ENCODE data around the gene C11orf68. TPM values are rescaled to one million over a fixed set of nuclear protein-coding genes. Genes with fewer than 3 reads are reported as not detected.
A peak's percentile ranks its signal among the peaks of the same experiment; 100 is the strongest.

C11orf68 gene
- total and polyA plus RNA-seq, 2 of the 8 experiments (the other 6 are each of a cell fraction or from before 2014, with no cell fraction given): 24.0 to 51.2 TPM

DNA sequence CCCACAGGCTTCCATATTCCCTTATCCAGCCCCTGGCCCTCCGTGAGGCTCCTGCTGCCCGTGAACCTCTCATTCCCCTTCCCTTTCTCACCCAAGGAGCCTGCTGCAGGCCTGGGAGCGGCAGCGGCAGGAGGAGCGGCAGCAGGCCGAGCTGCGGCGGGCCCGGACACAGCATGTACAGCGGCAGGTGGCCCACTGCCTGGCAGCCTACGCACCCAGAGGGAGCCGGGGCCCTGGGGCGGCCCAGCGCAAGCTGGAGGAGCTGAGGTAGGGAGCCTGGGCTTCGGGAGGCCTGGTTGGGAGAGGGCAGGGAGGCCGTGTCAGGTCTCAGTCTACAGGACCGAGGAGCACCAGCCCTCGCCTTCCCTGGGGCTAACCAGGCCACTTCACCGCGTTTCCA, 34.6 kb upstream of the C11orf68 start:
- WGBS, 2 experiments (ENCODE audit: extremely low coverage in 1 of 2, insufficient coverage in 1 of 2, insufficient read length in 1 of 2, insufficient replicate concordance in 2 of 2, low coverage in 1 of 2, low lambda C conversion rate in 2 of 2, missing lambda C conversion rate in 1 of 2): 89% methylated on average over 19 of the region's 20 CpGs; no CpG with 5 or more reads in 1 of the 2 experiments
- no peak overlapping the region for H2AFZ ChIP-seq (ENCODE audit: low read length)
- no peak overlapping the region for H3K14ac ChIP-seq (ENCODE audit: insufficient read length)
- H4K5ac ChIP-seq (ENCODE audit: insufficient read length, low read depth, low read length): no peak overlapping the region
- no peaks in the 10 kb centered on the region for H3K23me2 ChIP-seq (ENCODE audit: low read depth, low read length)
- H3K4ac ChIP-seq (replicated peaks; ENCODE audit: insufficient read length, low read depth, low read length): no peak overlapping the region
- H3K27me3 ChIP-seq (replicated peaks in 1 of 4; ENCODE audit: control insufficient read depth in 3 of 4, extremely low read depth in 1 of 4, insufficient read depth in 3 of 4, low read length in 3 of 4): no peaks in the 10 kb centered on the region
- H2AK5ac ChIP-seq (ENCODE audit: low read depth, low read length): no peak overlapping the region
- no peak overlapping the region for H3K18ac ChIP-seq (ENCODE audit: extremely low read depth, low read length)
- H3K56ac ChIP-seq (replicated peaks; ENCODE audit: insufficient read length, low read depth, low read length): no peak overlapping the region
- no peak overlapping the region for H3K4me2 ChIP-seq (ENCODE audit: insufficient read depth in 1 of 2, low read depth in 2 of 2, low read length in 2 of 2)
- no peak overlapping the region for H3K27ac ChIP-seq (ENCODE audit: low read depth, low read length)
- peaks cover 0 to 1% (median 0%) of the 10 kb centered on the region in 4 experiments; a peak in 2 of 7 replicates for H3K4me1 ChIP-seq (replicated peaks in 1 of 4; ENCODE audit: control insufficient read depth in 3 of 4, insufficient read depth in 4 of 4, low read length in 3 of 4)
- 0 out of 7 replicates have a peak overlapping the region, but pooled peaks of 1 of the 4 experiments have one; percentile 22 for H3K9ac ChIP-seq (replicated peaks in 1 of 4; ENCODE audit: extremely low read depth in 1 of 4, low read depth in 3 of 4, low read length in 3 of 4)
- no peak for TF ChIP-seq BRCA1 (IDR thresholded peaks at IDR 0.05; ENCODE audit: low read depth, low read length)
- TF ChIP-seq GABPA (IDR thresholded peaks at IDR 0.05; ENCODE audit: borderline replicate concordance, insufficient read depth, low read length): no peak
- no peak for TF ChIP-seq PHF8 (conservative IDR thresholded peaks at IDR 0.05; ENCODE audit: low read depth, low read length)
- TF ChIP-seq NRF1 (IDR thresholded peaks at IDR 0.05; ENCODE audit: low read depth, low read length): no peak
- TF ChIP-seq CREB1 (IDR thresholded peaks at IDR 0.05): no peak
- H2BK20ac ChIP-seq (ENCODE audit: low read length): no peak overlapping the region
- ChIA-PET CTCF (ENCODE audit: partially characterized antibody) (interaction anchor here (0.6 to 1.7 kb wide), 4 partner anchors 21 to 410 kb away, joined by 3 to 8 read pairs (median 5); no protein-coding TSS in a partner anchor), POLR2A (ENCODE audit: partially characterized antibody) (interaction anchor here (1.4 kb wide), 1 partner anchor 8 kb away, joined by 3 read pairs; the partner anchor contains the start of gene SART1)
- no peak overlapping the region for H2BK120ac ChIP-seq (replicated peaks; ENCODE audit: low read depth, low read length)
- H2BK12ac ChIP-seq (ENCODE audit: low read depth, low read length): no peak overlapping the region
- H3K9me3 ChIP-seq (ENCODE audit: insufficient read depth in 2 of 2, low read depth in 1 of 2, low read length in 1 of 2): no peaks in the 10 kb centered on the region
- no peak overlapping the region for H3K23ac ChIP-seq (ENCODE audit: insufficient read length)
- no peaks in the 10 kb centered on the region for H3K79me1 ChIP-seq (ENCODE audit: low read depth, low read length)
- no peak overlapping the region for H4K91ac ChIP-seq (replicated peaks; ENCODE audit: insufficient read length, low read length)
- H3K79me2 ChIP-seq (ENCODE audit: control insufficient read depth in 1 of 2, insufficient read depth in 2 of 2, low read length in 2 of 2): no peaks in the 10 kb centered on the region
- H2BK15ac ChIP-seq (ENCODE audit: low read length): no peak overlapping the region
- no peak overlapping the region for H4K8ac ChIP-seq (ENCODE audit: extremely low read depth, insufficient read depth, low read length)
- FAIRE-seq (no peak), DNase-seq (ENCODE audit: low read depth in 1 of 2, low spot score in 2 of 2) (no peak)
- no peak overlapping the region for H2BK5ac ChIP-seq (ENCODE audit: low read depth, low read length)
- no peaks in the 10 kb centered on the region for H3K36me3 ChIP-seq (ENCODE audit: control insufficient read depth in 2 of 4, insufficient read depth in 4 of 4, low read length in 3 of 4)
- no peak overlapping the region for H3K4me3 ChIP-seq (ENCODE audit: extremely low read depth in 1 of 4, insufficient read depth in 2 of 4, low read depth in 3 of 4, low read length in 4 of 4)
- no peaks in the 10 kb centered on the region for H4K20me1 ChIP-seq (replicated peaks in 1 of 2; ENCODE audit: control insufficient read depth in 1 of 2, insufficient read depth in 2 of 2, low read length in 2 of 2)
